HK-2 (cell line): Measurements from ENCODE around the gene TERT.

Source experiments
- DNase-seq: peaks from one replicate; pipeline ENCODE4 v3.0.0-alpha.2; 2018; ENCODE audit not compliant: unreplicated experiment

The TERT gene

GRCh38 chr5:1318659-1319251, 23.9 kb upstream of the TERT start:
- no peak for DNase-seq

GRCh38 chr5:1317921-1318565, 23.2 kb upstream of the TERT start:
- no peak for DNase-seq

GRCh38 chr5:1316588-1317340, 21.9 kb upstream of the TERT start:
- DNase-seq = no peak

- no peak for DNase-seq
Observed at GRCh38 chr5:1315709-1316587, 21.1 kb upstream of the TERT start.

- no peak for DNase-seq
Observed at GRCh38 chr5:1315018-1315708, 20.3 kb upstream of the TERT start.

- DNase-seq = no peak
Observed at GRCh38 chr5:1314564-1314982, 19.7 kb upstream of the TERT start.

GRCh38 chr5:1312993-1313833, 18.3 kb upstream of the TERT start:
- no peak for DNase-seq

GRCh38 chr5:1312206-1312605, 17.3 kb upstream of the TERT start:
- DNase-seq = no peak

GRCh38 chr5:1311439-1312055, 16.7 kb upstream of the TERT start:
- DNase-seq = no peak

GRCh38 chr5:1310118-1310517, 15.2 kb upstream of the TERT start:
- DNase-seq = no peak

- no peak for DNase-seq
Observed at GRCh38 chr5:1304033-1304432, 9.2 kb upstream of the TERT start.

- DNase-seq = no peak
Observed at GRCh38 chr5:1302258-1302657, 7.4 kb upstream of the TERT start.

- no peak for DNase-seq
Observed at GRCh38 chr5:1300581-1301083, 5.8 kb upstream of the TERT start.

GRCh38 chr5:1299961-1300360, 5.1 kb upstream of the TERT start:
- no peak for DNase-seq

- no peak for DNase-seq
Observed at GRCh38 chr5:1299511-1299850, 4.6 kb upstream of the TERT start.

- no peak for DNase-seq
Observed at GRCh38 chr5:1298723-1299510, 4.0 kb upstream of the TERT start.

GRCh38 chr5:1298067-1298551, 3.2 kb upstream of the TERT start:
- no peak for DNase-seq

- DNase-seq = no peak
Observed at GRCh38 chr5:1297243-1297642, 2.4 kb upstream of the TERT start.

GRCh38 chr5:1295650-1296037, 776 bp upstream of the TERT start:
- no peak for DNase-seq
